Activated T-cell treated with anti-CD3 and anti-CD28 coated beads, Interleukin-2, amount 50 U/mL, for 24 hours (primary cell): Measurements from ENCODE around the gene COL20A1.

Experiments used
- DNase-seq: peaks from one replicate; pipeline ENCODE4 v3.0.0-alpha.2; 2020
- H3K27ac Mint-ChIP-seq: 2 replicates; pipeline ENCODE4 v1.8.0; 2020; ENCODE audit warnings: mild to moderate bottlenecking, mixed read lengths
- H3K27me3 Mint-ChIP-seq: 2 replicates; pipeline ENCODE4 v1.8.0; 2020; ENCODE audit warnings: mixed read lengths
- H3K36me3 Mint-ChIP-seq: 2 replicates; pipeline ENCODE4 v1.8.0; 2020; ENCODE audit warnings: low read depth, mixed read lengths
- H3K4me1 Mint-ChIP-seq: 2 replicates; pipeline ENCODE4 v1.8.0; 2020; ENCODE audit warnings: low read depth, mixed read lengths
- H3K4me3 Mint-ChIP-seq: 2 replicates; pipeline ENCODE4 v1.8.0; 2020; ENCODE audit warnings: mild to moderate bottlenecking, moderate library complexity, mixed read lengths
- H3K9me3 Mint-ChIP-seq: 2 replicates; pipeline ENCODE4 v1.8.0; 2020; ENCODE audit warnings: mixed read lengths

COL20A1 gene

GRCh38 chr20:63289311-63290135 lies 3.5 kb upstream of the COL20A1 start:
- no peak overlapping the region for H3K27ac Mint-ChIP-seq

GRCh38 chr20:63290136-63290676 lies 2.8 kb upstream of the COL20A1 start:
- Mint-ChIP-seq H3K36me3 (peaks cover 28% of the 10 kb centered on the region), H3K4me3 (no peak overlapping the region), H3K27me3 (peaks cover 3% of the 10 kb centered on the region), H3K4me1 (peaks cover 5% of the 10 kb centered on the region), H3K27ac (no peak overlapping the region), H3K9me3 (no peaks in the 10 kb centered on the region)
- no peak for DNase-seq

More at GRCh38 chr20:63289311-63290135, 3.5 kb upstream of the COL20A1 start:
- H3K36me3 Mint-ChIP-seq: peaks cover 30% of the 10 kb centered on the region
- no peaks in the 10 kb centered on the region for H3K27me3 Mint-ChIP-seq
- no peak overlapping the region for H3K4me3 Mint-ChIP-seq
- H3K9me3 Mint-ChIP-seq: no peaks in the 10 kb centered on the region
- no peak for DNase-seq
- peaks cover 2% of the 10 kb centered on the region for H3K4me1 Mint-ChIP-seq

GRCh38 chr20:63290677-63291472 lies 2.1 kb upstream of the COL20A1 start:
- Mint-ChIP-seq H3K27ac (no peak overlapping the region), H3K4me1 (peaks cover 11% of the 10 kb centered on the region), H3K4me3 (no peak overlapping the region), H3K27me3 (peaks cover 3% of the 10 kb centered on the region), H3K36me3 (peaks cover 22% of the 10 kb centered on the region), H3K9me3 (no peaks in the 10 kb centered on the region)
- peak; percentile 83 for DNase-seq

DNA sequence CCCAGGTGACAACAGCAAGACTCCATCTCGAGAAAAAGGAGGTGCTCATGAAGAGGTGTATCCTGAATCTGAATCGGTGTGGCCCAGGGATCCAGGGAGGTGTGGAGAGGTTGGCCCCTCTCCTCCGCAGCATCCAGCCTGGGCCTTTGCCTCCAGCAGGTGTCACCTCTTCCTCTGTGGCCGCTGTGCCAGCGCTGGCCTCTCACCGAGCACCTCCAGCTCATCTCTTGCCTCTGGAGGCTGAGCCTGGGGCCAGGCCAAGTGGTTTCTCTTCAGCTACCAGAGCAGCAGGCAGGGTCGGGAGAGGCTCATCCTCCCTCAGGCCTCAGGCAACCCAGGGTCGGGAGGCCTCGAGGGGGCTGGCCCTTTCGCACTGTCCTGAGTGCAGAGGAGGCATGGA lies 1.2 kb upstream of the COL20A1 start:
- Mint-ChIP-seq H3K27ac (no peak overlapping the region), H3K9me3 (no peaks in the 10 kb centered on the region)

DNA sequence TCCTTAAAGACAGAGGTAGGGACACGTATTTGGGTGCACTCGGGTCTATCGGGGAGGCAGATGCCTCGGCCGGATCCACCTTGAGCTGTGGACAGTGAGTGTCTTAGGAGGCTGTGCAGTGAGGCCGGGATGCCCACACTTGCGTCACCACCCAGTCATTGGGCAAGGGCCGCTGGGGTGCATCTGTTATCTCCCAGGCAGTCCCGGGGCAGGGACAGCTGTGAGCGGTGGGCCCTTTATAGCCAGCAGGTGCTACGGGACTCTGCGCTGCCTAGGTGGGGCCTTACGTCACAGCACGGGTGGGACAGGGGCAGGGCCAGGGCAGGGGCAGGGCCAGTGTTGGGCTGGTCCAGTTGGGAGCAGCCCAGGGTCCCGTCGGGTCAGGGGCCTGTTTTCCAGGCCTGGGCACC lies 689 bp upstream of the COL20A1 start:
- Mint-ChIP-seq H3K36me3 (peaks cover 15% of the 10 kb centered on the region), H3K9me3 (no peaks in the 10 kb centered on the region), H3K4me3 (no peak overlapping the region), H3K4me1 (peaks cover 14% of the 10 kb centered on the region), H3K27ac (no peak overlapping the region), H3K27me3 (peaks cover 3% of the 10 kb centered on the region)
- no peak for DNase-seq

More for the DNA sequence above, 1.2 kb upstream of the COL20A1 start:
- Mint-ChIP-seq H3K36me3 (peaks cover 19% of the 10 kb centered on the region), H3K4me1 (peaks cover 14% of the 10 kb centered on the region), H3K27me3 (peaks cover 3% of the 10 kb centered on the region), H3K4me3 (no peak overlapping the region)
- DNase-seq: no peak

DNA sequence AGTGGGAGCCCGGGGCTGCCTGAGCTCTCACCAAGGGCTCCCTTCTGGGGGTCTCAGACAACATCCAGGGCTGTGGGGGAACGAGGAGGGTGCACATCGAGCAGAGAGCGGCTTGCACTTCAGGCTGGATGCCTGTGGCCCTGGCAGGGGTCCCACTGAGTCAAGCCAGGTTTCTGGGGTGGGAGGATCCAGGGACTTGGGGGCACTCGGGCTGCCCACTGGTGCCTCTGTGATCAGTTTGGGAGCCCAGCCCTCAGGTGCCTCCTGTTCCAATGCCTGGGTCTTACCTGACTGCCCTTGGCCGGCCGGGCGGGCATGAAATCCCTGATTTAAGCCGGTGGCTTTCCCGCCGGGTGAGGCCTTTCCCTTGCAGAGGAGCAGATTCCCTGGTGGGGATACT lies 470 bp downstream of the COL20A1 start:
- DNase-seq: no peak
- H3K27ac Mint-ChIP-seq: peak overlapping the region; percentile 55
- peaks cover 14% of the 10 kb centered on the region for H3K4me1 Mint-ChIP-seq
- peaks cover 5% of the 10 kb centered on the region for H3K27me3 Mint-ChIP-seq
- H3K4me3 Mint-ChIP-seq: no peak overlapping the region
- no peaks in the 10 kb centered on the region for H3K9me3 Mint-ChIP-seq
- peaks cover 8% of the 10 kb centered on the region for H3K36me3 Mint-ChIP-seq

DNA sequence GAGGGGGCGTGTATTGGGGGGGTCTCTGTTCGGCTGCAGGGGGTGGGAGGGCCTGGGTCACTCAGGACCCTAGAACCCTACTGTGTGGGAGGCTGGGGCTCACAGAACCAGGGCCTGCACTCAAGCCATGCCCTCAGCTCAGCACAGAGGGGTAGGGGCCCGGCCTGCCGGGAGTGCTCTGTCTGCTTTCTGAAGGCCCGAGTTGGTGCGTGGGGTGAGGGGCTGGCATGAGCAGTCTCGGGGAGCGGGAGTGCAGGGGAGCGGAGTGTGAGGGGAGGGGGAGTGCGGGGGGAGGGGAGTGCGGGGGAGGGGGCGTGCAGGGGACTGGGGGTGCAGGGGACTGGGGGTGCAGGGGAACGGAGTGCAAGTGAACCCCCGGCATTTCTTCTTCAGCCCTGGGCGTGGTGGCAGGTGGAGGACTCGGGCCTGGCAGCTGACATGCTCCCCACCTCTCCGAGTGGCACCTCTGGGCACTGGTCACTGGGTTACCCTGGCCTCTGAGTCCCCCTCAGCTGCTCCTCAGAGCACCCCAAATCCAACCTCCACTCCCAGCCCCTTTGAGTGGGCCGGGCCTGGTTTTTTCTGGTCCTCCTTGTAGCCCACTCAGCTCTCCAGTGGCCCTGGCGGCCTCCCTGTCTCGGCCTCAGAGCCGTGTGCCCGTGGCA lies 1.0 kb downstream of the COL20A1 start:
- no peak overlapping the region for H3K27ac Mint-ChIP-seq
- H3K27me3 Mint-ChIP-seq: peaks cover 10% of the 10 kb centered on the region
- no peak overlapping the region for H3K4me3 Mint-ChIP-seq
- H3K9me3 Mint-ChIP-seq: no peaks in the 10 kb centered on the region
- DNase-seq: no peak
- H3K36me3 Mint-ChIP-seq: peaks cover 4% of the 10 kb centered on the region
- H3K4me1 Mint-ChIP-seq: peaks cover 14% of the 10 kb centered on the region

GRCh38 chr20:63294536-63294900 lies 1.5 kb downstream of the COL20A1 start:
- DNase-seq: no peak
- Mint-ChIP-seq H3K27me3 (peaks cover 15% of the 10 kb centered on the region), H3K36me3 (no peaks in the 10 kb centered on the region)

DNA sequence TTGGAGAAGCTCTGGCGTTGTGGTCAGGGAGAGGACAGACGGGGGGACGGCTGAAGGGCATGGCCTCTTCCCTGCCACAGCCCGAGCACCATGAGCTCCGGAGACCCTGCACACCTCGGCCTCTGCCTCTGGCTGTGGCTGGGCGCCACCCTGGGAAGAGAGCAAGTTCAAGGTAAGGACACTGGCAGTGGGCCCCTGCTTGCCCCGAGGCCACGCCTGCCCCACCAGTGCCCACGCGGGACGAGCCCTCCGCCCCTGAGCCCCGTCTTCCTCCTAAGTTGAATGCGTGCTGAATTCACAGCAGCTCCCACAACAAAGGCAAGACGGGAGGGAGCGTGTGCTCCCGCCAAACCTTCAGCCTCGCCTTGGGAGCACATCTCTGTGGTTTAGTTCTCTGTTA lies 2.0 kb downstream of the COL20A1 start:
- H3K27ac Mint-ChIP-seq: no peak overlapping the region
- no peak overlapping the region for H3K4me3 Mint-ChIP-seq
- DNase-seq: no peak
- H3K9me3 Mint-ChIP-seq: no peaks in the 10 kb centered on the region
- H3K27me3 Mint-ChIP-seq: peaks cover 15% of the 10 kb centered on the region
- H3K4me1 Mint-ChIP-seq: peaks cover 14% of the 10 kb centered on the region
- no peaks in the 10 kb centered on the region for H3K36me3 Mint-ChIP-seq

More at GRCh38 chr20:63294536-63294900, 1.5 kb downstream of the COL20A1 start:
- Mint-ChIP-seq H3K27ac (no peak overlapping the region), H3K9me3 (no peaks in the 10 kb centered on the region), H3K4me3 (no peak overlapping the region), H3K4me1 (peaks cover 14% of the 10 kb centered on the region)

GRCh38 chr20:63295422-63295821 lies 2.4 kb downstream of the COL20A1 start:
- Mint-ChIP-seq H3K4me3 (peak overlapping the region; percentile 4), H3K4me1 (peaks cover 14% of the 10 kb centered on the region), H3K36me3 (no peaks in the 10 kb centered on the region), H3K27me3 (peaks cover 15% of the 10 kb centered on the region), H3K9me3 (no peaks in the 10 kb centered on the region), H3K27ac (no peak overlapping the region)
- DNase-seq: no peak

GRCh38 chr20:63295846-63296245 lies 2.9 kb downstream of the COL20A1 start:
- H3K27me3 Mint-ChIP-seq: peaks cover 17% of the 10 kb centered on the region
- no peak for DNase-seq
- H3K4me1 Mint-ChIP-seq: peaks cover 14% of the 10 kb centered on the region
- H3K4me3 Mint-ChIP-seq: no peak overlapping the region
- no peak overlapping the region for H3K27ac Mint-ChIP-seq
- no peaks in the 10 kb centered on the region for H3K36me3 Mint-ChIP-seq
- no peaks in the 10 kb centered on the region for H3K9me3 Mint-ChIP-seq

DNA sequence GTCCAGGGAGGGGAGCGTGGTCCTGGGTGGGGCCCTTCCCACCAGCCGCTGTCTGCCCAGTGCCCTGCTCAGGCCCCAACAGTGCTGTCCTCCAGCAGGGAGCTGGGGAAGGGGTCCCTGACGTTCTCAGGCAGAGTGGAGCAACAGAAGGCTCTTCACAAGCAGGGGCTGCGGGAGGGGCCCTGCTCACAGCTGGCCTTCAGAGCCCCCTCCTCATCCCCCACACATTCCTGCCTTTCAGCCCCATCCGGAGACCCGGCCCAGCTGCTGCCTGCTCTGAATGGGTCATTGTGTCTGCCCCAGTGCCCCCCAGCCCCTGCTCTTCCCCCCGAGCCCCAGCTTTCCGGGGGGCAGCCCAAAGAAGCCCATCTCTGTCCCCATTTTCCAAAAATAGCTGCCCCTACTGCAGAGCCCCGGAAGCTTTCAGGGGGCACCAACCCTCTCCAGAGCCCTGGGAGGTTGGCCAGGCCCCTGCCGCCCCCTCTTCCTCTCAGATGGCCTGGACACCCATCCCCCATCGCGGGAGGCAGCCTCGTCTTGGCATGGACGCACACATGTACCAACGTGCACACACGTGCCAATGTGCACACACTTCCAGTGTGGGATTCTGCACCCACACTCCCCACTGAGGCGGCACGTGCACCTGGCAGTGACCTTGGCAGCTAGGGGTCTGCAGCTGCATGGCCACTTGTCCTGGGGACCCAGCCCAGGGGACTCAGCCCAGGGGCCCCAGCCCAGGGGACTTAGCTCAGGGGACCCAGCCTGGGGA lies 3.7 kb downstream of the COL20A1 start:
- Mint-ChIP-seq H3K27me3 (peaks cover 24% of the 10 kb centered on the region), H3K27ac (no peak overlapping the region), H3K4me3 (no peak overlapping the region), H3K4me1 (peaks cover 12% of the 10 kb centered on the region), H3K36me3 (no peaks in the 10 kb centered on the region), H3K9me3 (peaks cover 3% of the 10 kb centered on the region)
- no peak for DNase-seq

GRCh38 chr20:63297371-63297781 lies 4.4 kb downstream of the COL20A1 start:
- no peak overlapping the region for H3K4me3 Mint-ChIP-seq
- H3K27me3 Mint-ChIP-seq: peaks cover 24% of the 10 kb centered on the region

More at GRCh38 chr20:63297371-63297781, 4.4 kb downstream of the COL20A1 start:
- H3K36me3 Mint-ChIP-seq: no peaks in the 10 kb centered on the region
- no peak for DNase-seq
- H3K27ac Mint-ChIP-seq: no peak overlapping the region
- H3K4me1 Mint-ChIP-seq: peaks cover 12% of the 10 kb centered on the region
- peaks cover 6% of the 10 kb centered on the region for H3K9me3 Mint-ChIP-seq
